Endothelial cell of umbilical vein (primary cell): Measurements from ENCODE around the gene TMEM106A. TPM values are rescaled to one million over a fixed set of nuclear protein-coding genes. Genes with fewer than 3 reads are reported as not detected.

Source experiments
- BruUV-seq: library from RNA; stranded (reverse); fragments of 400-500 nt; replicated peaks from 2 replicates; lab custom pipeline; 2021; lab: Mats Ljungman, UMichigan
- CTCF ChIA-PET: fragments of 300-600, 350-600 bp; sonication (Branson Sonifier 250); formaldehyde crosslinking; loops from one replicate; lab custom pipeline; 2021; ENCODE audit warnings: antibody characterized with exemption, inconsistent platforms; lab: Charles Lee
- POLR2A ChIA-PET: fragments of 300-600, 350-600 bp; sonication (Branson Sonifier 250); formaldehyde crosslinking; loops from one replicate; lab custom pipeline; 2021; ENCODE audit warnings: antibody characterized with exemption, inconsistent platforms; lab: Charles Lee
- DNase-seq: peaks from one replicate; pipeline ENCODE4 v3.0.0-alpha.2; 2011; ENCODE audit warnings: low read depth, low spot score
- FAIRE-seq: peaks from 2 replicates; lab custom pipeline; 2011; peaks lifted over from hg19 to GRCh38; lab: Jason Lieb, UNC
- H2AFZ ChIP-seq: 2 replicates; pipeline ENCODE4 v1.6.0; 2012; ENCODE audit warnings: low read depth, low read length, control low read depth, inconsistent platforms
- H3K27ac ChIP-seq: 2 replicates; pipeline ENCODE4 v1.5.1; 2011; ENCODE audit warnings: low read depth, mild to moderate bottlenecking, control low read depth, low read length, moderate library complexity; ENCODE audit not compliant: insufficient read depth
- H3K27me3 ChIP-seq, 2 experiments: 2 replicates each; pipeline versions ENCODE4 v1.6.0 to v1.6.1; 2011; ENCODE audit warnings: low read length in 2 of 2, mixed read lengths in 1 of 2; ENCODE audit not compliant: control insufficient read depth in 2 of 2, insufficient read depth in 2 of 2
- H3K36me3 ChIP-seq, 2 experiments: 2 replicates in 1 of 2; 3 replicates in 1 of 2; pipeline ENCODE4 v1.5.1; 2011; ENCODE audit warnings: low read length in 2 of 2, mild to moderate bottlenecking in 1 of 2, moderate library complexity in 1 of 2; ENCODE audit not compliant: control insufficient read depth in 2 of 2, insufficient read depth in 2 of 2; ENCODE audit errors: extremely low read depth in 1 of 2
- H3K4me1 ChIP-seq: 3 replicates; pipeline ENCODE4 v1.5.1; 2011; ENCODE audit warnings: mild to moderate bottlenecking, low read length; ENCODE audit not compliant: control insufficient read depth, insufficient read depth; ENCODE audit errors: extremely low read depth
- H3K4me2 ChIP-seq: 2 replicates; pipeline ENCODE4 v1.6.1; 2011; ENCODE audit warnings: low read length, control low read depth, mixed read lengths; ENCODE audit not compliant: insufficient read depth
- H3K4me3 ChIP-seq, 3 experiments: fragments of 200-600 bp in 1 of 3; sonication (generic), shearing (Covaris generic) in 1 of 3; replicated peaks in 1 of 3; 2 replicates each; pipeline ENCODE4 v1.5.1; 2011 to 2016; ENCODE audit warnings: control low read depth in 3 of 3, low read length in 3 of 3, mild to moderate bottlenecking in 2 of 3, inconsistent platforms in 1 of 3, low read depth in 1 of 3, moderate library complexity in 1 of 3; ENCODE audit not compliant: insufficient read depth in 1 of 3
- H3K79me2 ChIP-seq: 2 replicates; pipeline ENCODE4 v1.6.0; 2012; ENCODE audit warnings: low read length, inconsistent platforms; ENCODE audit not compliant: control insufficient read depth, insufficient read depth
- H3K9ac ChIP-seq: replicated peaks from 2 replicates; pipeline ENCODE3; 2011; ENCODE audit warnings: low read length, control low read depth; ENCODE audit not compliant: insufficient read depth; ENCODE audit errors: extremely low read depth
- H3K9me1 ChIP-seq: replicated peaks from 3 replicates; pipeline ENCODE4 v1.6.0; 2011; ENCODE audit warnings: mild to moderate bottlenecking, low read length; ENCODE audit not compliant: control insufficient read depth, insufficient read depth; ENCODE audit errors: extremely low read depth
- H3K9me3 ChIP-seq: replicated peaks from 2 replicates; pipeline ENCODE4 v1.5.1; 2012; ENCODE audit warnings: low read length, inconsistent platforms; ENCODE audit not compliant: control insufficient read depth, insufficient read depth
- H4K20me1 ChIP-seq: replicated peaks from 2 replicates; pipeline ENCODE3; 2011; ENCODE audit warnings: mild to moderate bottlenecking, low read length; ENCODE audit not compliant: control insufficient read depth, insufficient read depth; ENCODE audit errors: extremely low read depth
- EZH2 ChIP-seq: IDR thresholded peaks from 2 replicates; pipeline ENCODE4 v1.6.1; 2012; ENCODE audit warnings: borderline replicate concordance, low read depth, mild to moderate bottlenecking, moderate library complexity, low read length, inconsistent platforms; ENCODE audit not compliant: severe bottlenecking
- FOS ChIP-seq: IDR thresholded peaks from 2 replicates; pipeline ENCODE4 v1.6.1; 2011; ENCODE audit warnings: mild to moderate bottlenecking, low read length, moderate library complexity, borderline replicate concordance; ENCODE audit not compliant: insufficient read depth
- GATA2 ChIP-seq: IDR thresholded peaks from 2 replicates; pipeline ENCODE4 v1.7.0; 2011; ENCODE audit warnings: low read depth, mild to moderate bottlenecking, moderate library complexity, mixed read lengths, low read length; ENCODE audit not compliant: insufficient read length, insufficient read depth
- JUN ChIP-seq: IDR thresholded peaks from 2 replicates; pipeline ENCODE4 v1.6.1; 2011; ENCODE audit warnings: borderline replicate concordance, low read depth; ENCODE audit not compliant: insufficient read length, insufficient read depth
- MYC ChIP-seq: IDR thresholded peaks from one replicate; pipeline ENCODE4 v1.6.1; 2011; ENCODE audit warnings: mild to moderate bottlenecking, low read depth, low read length
- POLR2A ChIP-seq: IDR thresholded peaks from 2 replicates; pipeline ENCODE4 v1.6.1; 2012; ENCODE audit warnings: low read depth, mild to moderate bottlenecking, control low read depth, low read length
- POLR2AphosphoS5 ChIP-seq: IDR thresholded peaks from 2 replicates; pipeline ENCODE4 v1.6.1; 2012; ENCODE audit warnings: low read depth, mild to moderate bottlenecking, control low read depth, low read length, moderate library complexity; ENCODE audit not compliant: insufficient read depth
- dilution Hi-C: fragments of 300-500 bp; cut with MboI; formaldehyde crosslinking; loops from one replicate; pipeline ENCODE4 v1.15.0; 2019; ENCODE audit warnings: low sequenced_read_pairs; ENCODE audit not compliant: extremely low pct_ligation_motif_present
- intact Hi-C: fragments of 100-400 bp; cut with micrococcal nuclease; formaldehyde crosslinking; loops from one replicate; pipeline ENCODE4 v1.10.0; 2022
- polyA plus RNA-seq, 4 experiments: library from polyadenylated mRNA; depleted of rRNA in 3 of 4; stranded (reverse) in 3 of 4; unstranded in 1 of 4; fragments of >200 nt; gene quantifications; 2 replicates each; pipeline versions ENCODE4 v1.2.1 to v1.2.3, GENCODE V29; 2011 to 2012; ENCODE audit warnings: missing spikeins in 1 of 4
- total RNA-seq: library from RNA; stranded (reverse); gene quantifications from 2 replicates; pipeline ENCODE4 v1.2.3, GENCODE V29; 2021
- TF ChIP-seq, protein P1 (sequence below), 2 donors: IDR thresholded peaks; 1 replicate in 1 of 2; 2 replicates in 1 of 2; pipeline ENCODE4 v1.5.1; 2011; ENCODE audit warnings: low read length in 2 of 2, mild to moderate bottlenecking in 2 of 2, moderate library complexity in 2 of 2, control low read depth in 1 of 2, inconsistent platforms in 1 of 2, low read depth in 1 of 2; ENCODE audit not compliant: insufficient read depth in 1 of 2; ENCODE audit errors: extremely low read depth in 1 of 2
- TF ChIP-seq, protein P2 (sequence below): IDR thresholded peaks from 2 replicates; pipeline ENCODE4 v1.6.1; 2011; ENCODE audit not compliant: insufficient read depth, insufficient read length

Gene TMEM106A
- total and polyA plus RNA-seq, 2 donors (not counting 3 experiments of a cell fraction or from before 2014, with no cell fraction given) = 12.9 to 14.8 TPM

DNA sequence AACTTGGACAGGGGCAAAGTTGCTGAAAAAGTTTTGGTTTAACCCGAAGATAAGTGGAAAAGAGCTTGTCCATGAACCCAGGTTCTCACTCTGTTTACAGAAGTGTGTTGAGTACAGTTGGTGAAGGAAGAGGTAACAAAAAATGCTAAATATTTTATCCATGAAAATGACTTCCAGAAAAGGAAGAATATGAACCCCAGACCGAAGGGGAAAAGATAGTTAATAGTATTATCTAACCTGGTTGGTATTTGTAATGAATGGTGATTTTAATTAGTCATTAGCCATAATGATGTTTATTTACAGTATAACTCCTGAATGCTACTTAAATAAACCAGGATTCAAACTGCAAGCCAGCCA is 574 bp upstream of the TMEM106A start:
- ChIA-PET POLR2A (interaction anchor here (1.2 to 2.9 kb wide), 3 partner anchors 8 to 104 kb away, joined by 3 to 43 read pairs (median 4); no protein-coding TSS in a partner anchor), CTCF (interaction anchor here (0.9 to 3.9 kb wide), 8 partner anchors 10 to 273 kb away, joined by 4 to 22 read pairs (median 8); partner anchors contain the start of genes DHX8 and NBR1)
- dilution Hi-C loops = no loop called here
- Histone ChIP-seq H4K20me1 (no peaks in the 10 kb centered on the region), H3K27ac (peak overlapping the region; percentile 72), H3K79me2 (peaks cover 5% of the 10 kb centered on the region), H3K36me3 (peaks cover 5 to 19% of the 10 kb centered on the region in 2 experiments), H3K4me1 (peaks cover 16% of the 10 kb centered on the region), H3K9me3 (no peaks in the 10 kb centered on the region), H3K9me1 (no peaks in the 10 kb centered on the region), H3K4me3 (peak overlapping the region; percentile 22 to 72 (median 61)), H2AFZ (peak overlapping the region; percentile 80), H3K4me2 (peak overlapping the region; percentile 91), H3K27me3 (no peaks in the 10 kb centered on the region), H3K9ac (peak overlapping the region; percentile 81)
- no TSS peak for BruUV-seq
- DNase-seq = no peak
- intact Hi-C loops = loop anchor here (1.0 kb wide), 1 partner anchor 41 kb away; no protein-coding TSS in a partner anchor
- no peak for TF ChIP-seq JUN
- TF ChIP-seq GATA2 = no peak
- TF ChIP-seq POLR2AphosphoS5 = no peak
- TF ChIP-seq EZH2 = no peak
- TF ChIP-seq MYC = no peak
- TF ChIP-seq, protein P1, sequence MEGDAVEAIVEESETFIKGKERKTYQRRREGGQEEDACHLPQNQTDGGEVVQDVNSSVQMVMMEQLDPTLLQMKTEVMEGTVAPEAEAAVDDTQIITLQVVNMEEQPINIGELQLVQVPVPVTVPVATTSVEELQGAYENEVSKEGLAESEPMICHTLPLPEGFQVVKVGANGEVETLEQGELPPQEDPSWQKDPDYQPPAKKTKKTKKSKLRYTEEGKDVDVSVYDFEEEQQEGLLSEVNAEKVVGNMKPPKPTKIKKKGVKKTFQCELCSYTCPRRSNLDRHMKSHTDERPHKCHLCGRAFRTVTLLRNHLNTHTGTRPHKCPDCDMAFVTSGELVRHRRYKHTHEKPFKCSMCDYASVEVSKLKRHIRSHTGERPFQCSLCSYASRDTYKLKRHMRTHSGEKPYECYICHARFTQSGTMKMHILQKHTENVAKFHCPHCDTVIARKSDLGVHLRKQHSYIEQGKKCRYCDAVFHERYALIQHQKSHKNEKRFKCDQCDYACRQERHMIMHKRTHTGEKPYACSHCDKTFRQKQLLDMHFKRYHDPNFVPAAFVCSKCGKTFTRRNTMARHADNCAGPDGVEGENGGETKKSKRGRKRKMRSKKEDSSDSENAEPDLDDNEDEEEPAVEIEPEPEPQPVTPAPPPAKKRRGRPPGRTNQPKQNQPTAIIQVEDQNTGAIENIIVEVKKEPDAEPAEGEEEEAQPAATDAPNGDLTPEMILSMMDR (IDR thresholded peaks at IDR 0.05; ENCODE audit: extremely low read depth in 1 of 2, insufficient read depth in 1 of 2, low read depth in 1 of 2, low read length in 2 of 2) = no peak
- no peak for TF ChIP-seq POLR2A
- TF ChIP-seq, protein P2, sequence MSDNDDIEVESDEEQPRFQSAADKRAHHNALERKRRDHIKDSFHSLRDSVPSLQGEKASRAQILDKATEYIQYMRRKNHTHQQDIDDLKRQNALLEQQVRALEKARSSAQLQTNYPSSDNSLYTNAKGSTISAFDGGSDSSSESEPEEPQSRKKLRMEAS = no peak
- no peak for TF ChIP-seq FOS
- peak; percentile 31 for FAIRE-seq
